GM21717 (cell line): ENCODE results near the gene WNK2.

ENCODE experiments used
- ATAC-seq: cut with Tn5 transposase; IDR thresholded peaks from one replicate; pipeline ENCODE4 v1.9.1; 2021; ENCODE audit warnings: mild to moderate bottlenecking, moderate library complexity; ENCODE audit not compliant: unreplicated experiment

The WNK2 gene

DNA sequence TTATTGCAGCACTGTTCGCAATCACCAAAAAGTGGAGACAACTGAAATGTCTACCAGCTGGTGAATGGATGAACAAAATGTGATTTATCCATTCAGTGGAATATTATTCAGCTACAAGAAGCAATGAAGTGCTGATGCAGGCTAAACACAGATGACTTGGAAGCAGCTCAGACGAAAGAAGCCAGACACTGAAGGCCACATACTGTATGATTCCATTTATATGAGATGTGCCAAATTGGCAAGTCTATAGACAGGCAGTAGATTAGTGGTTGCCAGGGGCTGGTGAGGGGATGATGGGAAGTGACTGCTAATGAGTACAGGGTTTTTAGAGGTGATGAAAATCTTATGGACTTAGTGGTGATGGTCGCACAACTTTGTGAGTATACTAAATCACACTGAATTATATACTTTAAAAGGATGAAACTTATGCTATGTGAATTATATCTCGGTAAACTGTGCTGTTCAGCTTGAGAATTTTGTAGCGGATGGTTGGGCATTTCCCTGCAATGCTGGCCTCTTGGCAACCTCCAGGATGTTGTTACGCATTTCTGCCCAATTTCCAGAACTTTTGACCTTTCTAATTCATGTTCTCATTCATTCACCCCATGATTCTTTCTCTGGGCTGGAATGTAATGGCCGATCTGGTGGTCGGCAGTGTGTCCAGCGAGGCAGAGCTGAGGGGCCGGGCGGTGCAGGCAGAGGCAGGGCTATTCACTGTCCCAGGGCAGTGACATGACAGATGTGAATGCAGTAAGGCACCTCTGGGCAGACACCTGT is 22.0 kb upstream of the WNK2 start:
- ATAC-seq, result no peak

DNA sequence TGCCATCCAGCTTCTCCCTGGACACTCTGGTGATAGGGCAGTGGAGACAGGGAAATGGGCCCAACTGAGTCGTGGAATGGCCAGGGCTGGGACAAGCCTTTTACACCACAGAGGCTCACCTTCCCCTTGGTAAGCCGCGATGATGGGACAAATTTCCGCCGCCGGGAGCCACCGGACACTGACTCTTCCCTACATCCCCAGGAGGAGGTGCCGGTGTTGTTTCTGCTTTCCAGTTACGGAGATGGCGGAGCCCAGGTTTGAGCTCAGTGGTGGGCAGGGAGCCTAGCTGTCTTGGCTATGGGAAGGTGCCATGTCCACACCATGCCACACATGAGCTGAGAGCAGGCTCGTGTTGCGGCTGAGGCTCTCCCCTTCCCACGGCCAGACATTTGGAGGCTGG is 19.9 kb upstream of the WNK2 start:
- ATAC-seq, result no peak

DNA sequence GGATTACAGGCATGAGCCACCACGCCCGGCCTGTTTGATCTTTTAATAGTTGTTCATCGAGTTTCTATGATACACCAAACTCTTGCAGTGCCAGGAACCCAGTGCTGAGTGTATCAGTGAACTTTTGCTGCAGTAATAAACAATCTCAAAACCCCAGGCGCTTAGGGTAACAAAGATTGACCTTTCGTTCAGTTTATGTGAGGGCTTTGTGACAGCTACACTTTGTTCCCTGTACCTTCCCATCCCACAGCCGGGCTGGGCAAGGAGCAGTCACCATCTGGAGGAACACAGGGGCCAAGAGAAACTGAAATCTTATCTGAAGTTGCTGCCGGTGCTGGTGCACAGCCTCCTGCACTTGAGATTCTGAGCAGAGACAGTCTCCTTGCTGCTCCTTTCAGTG is 17.2 kb upstream of the WNK2 start:
- no peak for ATAC-seq

DNA sequence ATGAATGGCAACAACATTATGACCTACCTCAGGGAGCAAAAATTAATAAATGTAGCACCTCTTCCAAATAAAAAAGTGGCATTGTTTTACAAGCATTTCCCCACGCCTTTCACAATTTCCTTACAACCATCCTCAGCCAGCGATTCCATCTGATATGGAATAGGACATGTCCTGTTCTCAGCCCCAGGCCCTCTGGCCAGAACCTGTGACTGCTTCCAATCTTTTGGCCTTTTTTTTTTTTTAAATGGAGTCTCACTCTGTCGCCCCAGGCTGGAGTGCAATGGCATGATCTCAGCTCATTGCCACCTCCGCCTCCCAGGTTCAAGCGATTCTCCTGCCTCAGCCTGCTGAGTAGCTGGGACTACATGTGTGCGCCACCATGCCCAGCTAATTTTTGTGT is 16.8 kb upstream of the WNK2 start:
- no peak for ATAC-seq

DNA sequence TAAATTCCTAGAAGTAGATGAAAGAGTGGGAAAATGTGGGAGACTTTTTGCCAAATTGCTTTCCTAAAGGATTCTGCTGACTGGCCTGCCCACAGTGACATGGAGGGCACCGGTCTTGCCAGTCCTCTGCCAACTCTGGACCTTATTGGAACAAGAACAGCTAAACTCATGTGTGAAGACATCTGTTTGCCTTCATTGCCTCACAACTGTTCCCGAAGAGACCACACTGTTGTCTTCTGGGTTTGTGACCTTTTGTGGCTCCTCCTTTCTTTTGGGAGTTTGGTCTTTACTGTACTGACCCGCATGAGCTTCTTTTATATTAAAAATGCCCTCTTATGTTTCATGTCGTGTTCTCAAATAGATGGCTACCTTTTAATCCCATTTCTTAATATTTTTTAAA is 16.1 kb upstream of the WNK2 start:
- no peak for ATAC-seq

DNA sequence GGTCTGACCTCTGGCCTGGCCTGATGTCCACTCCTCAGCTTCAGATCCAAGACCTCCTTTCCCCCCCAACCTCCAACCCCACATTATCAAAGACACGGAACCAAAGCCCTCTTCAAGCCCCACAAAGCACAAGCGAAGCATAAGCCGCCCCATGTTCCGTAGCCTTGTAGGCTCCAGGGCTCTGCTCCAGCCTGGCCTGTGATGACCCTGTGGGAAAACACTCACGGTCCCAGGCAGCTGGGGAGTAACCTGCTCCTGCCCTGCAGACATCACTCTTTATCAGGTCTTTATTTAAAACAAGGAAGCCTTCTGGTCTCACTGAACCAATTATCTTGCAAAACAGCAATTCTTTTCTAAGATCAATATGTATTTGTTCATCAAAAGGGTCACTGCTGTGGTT is 15.4 kb upstream of the WNK2 start:
- ATAC-seq, result no peak

DNA sequence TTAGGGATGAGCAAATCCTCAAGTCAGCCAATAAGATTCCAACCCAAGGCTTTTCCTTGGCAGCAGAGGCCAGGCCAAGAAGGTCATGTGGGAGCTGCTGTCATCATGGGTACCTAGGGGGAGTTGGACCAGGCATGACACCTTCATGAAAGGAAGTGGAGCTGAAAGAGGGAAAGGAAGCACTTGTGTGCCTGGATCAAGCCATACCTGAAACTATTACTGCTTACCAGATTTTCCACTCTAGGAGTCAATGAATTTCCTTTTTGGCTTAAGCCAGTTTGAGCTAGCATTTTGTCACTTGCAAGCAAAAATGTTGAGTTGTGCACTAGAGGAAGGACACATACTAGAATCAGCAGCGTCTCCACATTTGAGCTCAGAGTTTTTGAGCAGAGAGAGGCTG is 14.5 kb upstream of the WNK2 start:
- ATAC-seq, result no peak

DNA sequence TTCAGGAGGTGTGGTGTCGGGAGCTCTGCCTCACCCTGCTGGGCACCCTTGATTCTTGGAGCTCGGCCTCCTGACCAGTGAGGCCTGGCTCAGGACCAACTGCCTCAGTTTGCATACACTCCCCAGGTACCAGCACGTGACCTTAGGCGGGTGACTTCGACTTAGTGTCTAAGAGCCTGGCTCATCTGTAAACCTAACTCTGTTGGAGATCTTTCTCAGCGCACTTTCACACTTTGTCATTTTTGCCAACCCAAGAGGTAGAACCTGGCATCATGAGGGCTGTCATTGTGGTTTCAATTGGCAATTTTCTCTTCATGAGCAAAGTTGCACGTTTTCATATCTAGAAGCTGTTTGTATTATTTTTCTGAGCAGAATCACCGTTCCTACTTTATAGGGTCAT is 13.4 kb upstream of the WNK2 start:
- no peak for ATAC-seq

DNA sequence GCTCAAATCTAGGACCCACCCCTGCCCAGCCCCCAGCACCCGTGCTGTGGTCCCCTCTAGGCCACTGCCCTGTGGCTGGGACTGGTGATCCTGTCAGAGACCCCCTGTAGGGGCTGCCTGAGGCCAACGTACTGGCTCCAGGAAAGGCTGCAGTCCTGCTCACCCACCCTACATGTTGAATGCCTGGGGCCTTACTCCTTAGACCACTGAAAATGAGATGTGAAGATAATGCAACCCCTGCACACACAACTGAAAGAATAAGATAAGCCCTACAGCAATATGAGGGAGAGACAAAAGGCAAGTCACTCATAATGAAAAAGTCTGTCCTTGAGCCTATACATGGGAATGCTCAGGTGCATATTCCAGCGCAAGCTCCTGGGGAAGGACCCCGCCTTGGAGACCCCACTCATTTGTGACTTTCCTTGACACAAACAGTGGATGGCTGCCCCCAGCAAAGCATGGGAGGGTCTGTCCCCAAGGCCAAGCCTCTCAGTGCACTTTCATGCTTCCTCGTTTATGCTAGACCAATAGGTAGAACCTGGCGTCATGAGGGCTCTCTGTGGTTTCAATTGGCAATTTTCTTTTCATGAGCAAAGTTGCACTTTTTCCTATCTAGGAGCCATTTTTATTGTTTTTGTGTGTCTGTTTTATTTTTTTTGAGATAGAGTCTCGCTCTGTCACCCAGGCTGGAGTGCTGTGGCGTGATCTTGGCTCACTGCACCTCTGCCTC is 12.5 kb upstream of the WNK2 start:
- ATAC-seq, result no peak

DNA sequence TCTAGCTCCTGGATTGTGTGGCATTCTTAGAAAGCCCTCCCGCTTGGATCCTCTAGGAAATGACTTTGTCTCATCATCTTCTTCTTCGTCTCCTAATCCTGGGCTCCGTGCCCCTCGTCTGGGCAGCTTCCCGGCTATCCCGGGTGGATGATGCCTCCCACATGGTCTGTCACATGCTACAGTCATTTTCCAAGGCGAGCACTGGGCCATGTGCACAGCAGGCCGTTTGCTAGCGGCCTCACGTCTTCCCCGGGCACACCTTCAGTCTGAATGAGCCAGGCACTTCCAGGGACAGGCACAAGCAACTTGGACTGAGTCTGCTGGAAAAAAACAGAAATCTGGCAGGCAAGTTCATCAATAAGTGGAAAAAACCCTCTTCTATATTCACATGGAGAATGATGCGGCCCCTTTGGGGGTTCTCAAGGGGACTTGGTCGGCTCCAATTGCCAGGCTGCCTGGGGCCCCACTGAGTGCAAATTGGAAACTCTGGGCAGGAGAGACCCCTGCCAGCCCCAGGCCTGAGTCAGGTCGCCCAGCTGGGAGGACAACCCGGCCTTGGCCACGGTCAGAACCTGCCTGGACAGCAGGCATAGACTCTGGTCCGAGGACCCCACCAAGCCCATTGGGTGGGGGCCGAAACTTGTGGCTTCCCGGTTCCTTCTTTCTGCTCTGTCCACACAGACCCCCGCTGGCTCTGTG is 11.1 kb upstream of the WNK2 start:
- no peak for ATAC-seq

DNA sequence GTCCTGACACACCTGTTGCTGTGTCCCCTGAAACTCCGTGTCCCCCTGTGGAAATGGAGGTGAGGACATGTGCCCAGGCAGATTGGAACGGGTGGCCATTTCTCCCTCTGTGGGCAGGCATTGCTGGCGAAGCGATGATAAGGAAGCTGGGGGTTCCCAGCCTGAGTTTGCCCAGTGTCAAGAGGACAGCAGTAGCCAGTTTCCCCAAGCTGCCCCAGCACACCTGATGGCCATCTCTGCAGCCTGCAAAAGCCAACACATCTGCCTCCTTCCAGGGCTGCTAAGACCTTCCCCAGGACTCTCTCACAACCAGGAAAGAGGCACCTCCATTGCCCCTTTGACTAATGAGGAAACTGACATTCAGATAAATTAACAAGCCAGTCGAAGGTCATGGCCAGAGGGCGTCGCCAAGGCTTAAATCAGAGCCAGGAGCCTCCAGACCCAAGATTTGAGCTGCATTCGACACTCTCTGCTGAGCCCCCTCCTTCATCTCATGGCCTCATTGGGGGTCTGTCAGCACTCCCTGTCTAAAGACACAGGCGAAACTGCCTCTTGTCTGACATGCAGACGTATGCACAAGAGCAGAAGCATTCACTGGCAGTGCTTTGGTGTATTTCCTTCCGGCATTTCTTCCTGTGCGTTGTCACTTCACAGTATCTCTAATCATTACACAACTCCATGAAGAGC is 10.4 kb upstream of the WNK2 start:
- no peak for ATAC-seq

DNA sequence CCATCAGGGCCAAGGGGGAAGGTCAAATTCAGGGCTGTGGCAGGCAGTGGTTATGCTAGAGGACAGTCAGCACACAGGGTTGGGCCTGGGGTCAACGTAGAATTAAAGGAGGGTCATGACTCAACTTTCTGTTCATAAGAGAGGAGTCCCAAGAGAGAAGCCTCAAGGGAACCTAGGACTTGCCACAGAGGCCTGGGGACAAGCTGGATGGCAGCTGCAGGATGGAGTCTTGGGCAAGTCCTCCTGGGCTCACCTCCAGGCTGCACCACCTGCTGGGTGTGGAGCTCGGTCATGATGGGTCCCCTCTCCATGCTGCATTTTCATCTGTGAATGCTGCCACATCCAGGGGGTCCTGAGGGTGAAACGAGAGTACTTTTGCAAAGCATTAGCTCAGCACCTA is 9.0 kb upstream of the WNK2 start:
- ATAC-seq, result no peak

DNA sequence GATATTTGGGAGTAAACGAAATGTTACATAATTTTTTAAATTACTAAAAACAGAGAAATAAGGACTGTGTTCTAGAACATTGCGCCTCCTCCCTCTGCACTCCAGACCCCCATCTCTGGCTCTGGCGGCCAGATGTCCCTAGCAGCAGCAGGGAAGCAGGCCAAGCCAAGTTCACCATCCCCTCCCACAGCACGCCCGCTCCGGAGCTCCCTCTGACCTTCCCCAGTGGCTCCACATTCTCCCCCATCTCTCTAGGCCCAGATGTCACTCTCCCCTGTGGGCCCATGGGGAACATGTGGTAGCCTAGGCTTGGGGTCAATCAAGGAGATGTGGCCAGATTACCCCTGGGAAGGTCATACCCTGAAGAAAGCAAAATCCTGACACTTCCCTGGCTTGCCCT is 6.3 kb upstream of the WNK2 start:
- no peak for ATAC-seq

DNA sequence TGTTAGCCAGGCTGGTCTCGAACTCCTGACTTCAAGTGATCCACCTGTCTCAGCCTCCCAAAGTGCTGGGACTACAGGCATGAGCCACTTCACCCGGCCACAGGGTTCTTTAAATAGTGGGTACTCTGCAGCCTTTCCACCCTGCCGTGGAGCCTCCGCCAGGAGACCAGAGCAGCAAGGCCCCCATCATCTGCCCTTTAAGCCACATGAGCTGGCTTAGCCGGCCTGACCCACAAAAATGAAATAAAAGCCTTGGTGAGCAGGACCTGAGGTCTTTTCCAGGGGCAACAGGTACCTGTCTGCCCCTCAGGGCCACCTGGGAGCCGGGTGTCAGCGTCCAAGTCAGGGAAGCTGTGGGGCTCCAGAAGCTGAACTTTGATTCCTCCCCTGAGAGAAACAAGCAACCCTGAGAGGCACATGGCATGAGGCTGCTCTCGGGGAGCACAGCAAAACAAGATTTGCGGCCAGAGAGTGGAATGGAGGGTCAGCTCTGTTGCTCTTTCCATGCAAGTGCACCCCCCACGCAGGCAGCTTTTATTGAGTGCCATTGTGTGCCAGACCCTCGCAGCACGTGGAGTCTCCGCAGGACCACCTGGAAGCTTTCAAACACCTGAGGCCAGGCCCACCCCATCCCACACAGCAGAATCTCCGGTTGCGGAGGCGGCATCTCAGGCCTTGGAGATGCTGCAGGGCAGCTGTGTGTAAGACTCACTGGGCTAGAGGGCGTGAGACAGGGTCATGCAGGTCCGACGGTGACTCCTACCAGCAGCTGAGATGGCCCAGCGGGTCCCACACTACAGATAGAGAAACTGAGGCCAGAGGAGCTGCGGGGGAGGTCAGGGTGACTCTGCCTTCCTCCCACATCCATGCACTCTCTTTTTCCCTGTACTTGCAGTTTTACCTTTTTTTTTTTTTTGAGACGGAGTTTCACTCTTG is 4.8 kb upstream of the WNK2 start:
- no peak for ATAC-seq

DNA sequence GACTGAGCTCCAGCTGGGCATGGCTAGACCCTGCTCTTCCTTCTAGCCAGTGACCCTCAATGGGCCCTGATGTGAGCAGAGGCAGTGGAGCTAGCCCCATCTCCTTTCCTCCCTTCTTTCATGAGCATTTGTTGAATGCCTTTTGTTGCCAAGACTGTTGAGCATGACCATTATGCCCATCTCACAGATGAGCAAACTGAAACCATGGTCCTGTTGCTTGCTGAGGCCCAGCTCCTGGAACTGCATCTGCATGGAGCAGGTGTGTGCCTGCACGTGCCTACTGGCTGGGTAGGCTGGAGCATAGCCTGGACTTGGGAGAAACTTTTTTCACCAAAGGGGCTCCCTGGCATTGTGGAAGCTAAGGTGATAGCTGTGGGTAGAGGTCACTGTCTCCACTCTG is 3.0 kb upstream of the WNK2 start:
- no peak for ATAC-seq

DNA sequence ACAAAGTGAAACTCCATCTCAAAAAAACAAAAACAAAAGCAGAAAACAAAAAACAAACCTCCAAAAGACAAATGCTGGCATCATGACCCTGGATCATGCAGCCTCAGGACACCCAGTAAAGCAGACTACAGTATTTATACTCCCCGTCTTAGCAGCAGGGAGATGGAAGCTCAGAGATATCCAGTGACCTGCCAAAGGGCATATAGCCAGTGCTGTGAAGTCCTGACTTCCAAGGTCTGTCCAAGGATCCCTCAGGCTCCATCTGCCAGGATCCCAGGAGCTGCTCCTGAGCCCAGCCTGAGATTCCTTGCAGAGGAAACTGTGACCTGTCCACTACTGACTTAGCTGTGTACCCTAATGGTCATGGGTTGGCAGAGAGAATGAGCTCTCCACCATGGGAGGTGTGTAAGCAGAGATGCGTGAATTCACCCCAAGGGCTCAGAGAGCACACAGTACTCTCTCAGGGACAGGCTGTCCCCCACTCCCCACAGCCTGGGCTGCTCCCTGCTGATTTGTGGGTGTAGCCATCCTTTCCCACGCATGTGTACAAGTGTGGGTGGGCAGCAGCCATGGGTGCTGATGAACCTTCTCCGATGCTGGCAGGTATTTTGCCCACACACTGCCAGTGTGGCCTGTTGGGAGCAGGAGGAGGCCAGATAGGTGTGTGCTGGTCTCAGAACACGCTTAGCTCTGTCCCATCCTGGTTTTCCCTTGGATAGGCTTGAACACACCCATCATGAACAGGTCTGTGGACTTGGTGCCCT is 2.1 kb upstream of the WNK2 start:
- ATAC-seq, result no peak

DNA sequence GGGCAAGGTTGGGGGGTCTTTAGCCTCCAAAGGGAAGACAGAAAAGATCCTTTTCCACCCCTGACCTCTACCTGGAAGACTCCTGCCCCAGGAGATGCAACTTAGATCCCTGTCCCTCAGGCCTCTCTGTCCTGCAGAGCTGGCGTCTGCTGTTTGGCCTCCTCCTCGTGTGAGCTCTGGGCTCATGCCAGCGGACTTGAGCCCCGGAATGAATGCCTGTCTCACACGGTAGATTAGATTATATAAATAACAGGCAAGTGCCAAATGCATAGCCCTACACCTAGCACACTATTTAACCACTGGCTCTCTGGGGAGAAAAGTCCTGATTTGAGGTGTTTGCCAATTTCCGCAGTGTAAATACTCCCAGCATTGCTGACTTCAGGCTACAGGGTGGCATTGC is 1.4 kb upstream of the WNK2 start:
- no peak for ATAC-seq

DNA sequence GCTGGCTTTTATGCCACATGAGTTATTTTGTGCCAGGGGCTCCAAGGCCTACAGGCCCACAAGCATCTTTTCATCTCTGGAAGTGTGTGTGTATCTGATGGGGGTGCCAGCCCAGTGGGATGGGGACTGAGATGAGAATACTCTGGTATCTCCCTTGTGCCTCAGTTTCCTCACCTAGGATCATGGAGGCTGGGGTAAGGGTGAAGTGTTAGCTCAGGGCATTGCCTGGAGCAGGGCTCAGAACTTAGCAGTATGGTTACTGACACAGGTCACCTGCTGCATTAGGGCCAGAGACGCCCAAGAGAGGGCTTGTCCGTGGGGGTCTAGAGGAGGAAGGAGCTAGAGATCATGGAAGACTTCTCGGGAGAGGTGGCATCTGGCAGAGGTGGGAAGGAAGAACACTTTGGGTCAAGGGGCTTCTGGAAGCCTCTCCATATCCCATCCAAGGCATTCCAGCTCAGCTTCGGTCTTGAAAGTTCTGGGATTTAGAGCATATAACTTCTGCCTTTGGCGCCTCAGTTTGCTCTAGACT is 742 bp upstream of the WNK2 start:
- ATAC-seq, result no peak
